GM12878 (cell line): ENCODE measurements around the gene HSF2BP. TPM values are rescaled to one million over a fixed set of nuclear protein-coding genes. Genes with fewer than 3 reads are reported as not detected.
"Not testable (repeated sequence)": the region's sequence is repeated elsewhere in the genome, so short reads cannot be mapped to it uniquely, and the experiment has no call there.

Source experiments
- ATAC-seq: fragments of 200-7000 bp; cut with Tn5 transposase; 3 replicates; pipeline ENCODE4 v1.9.1; 2020; ENCODE audit warnings: mild to moderate bottlenecking, moderate library complexity
- BruUV-seq: library from RNA; stranded (reverse); fragments of 400-500 nt; replicated peaks from 2 replicates; lab custom pipeline; 2021; lab: Mats Ljungman, UMichigan
- CTCF ChIA-PET: fragments of 300-600 bp; sonication (Branson Sonifier 250); formaldehyde crosslinking; extraction: SDS; loops from one replicate; lab custom pipeline; 2021; ENCODE audit warnings: inconsistent platforms; lab: Yijun Ruan, JAX
- POLR2A ChIA-PET: fragments of 350-600 bp; formaldehyde crosslinking; extraction: SDS; loops from one replicate; lab custom pipeline; 2021; ENCODE audit warnings: inconsistent platforms; lab: Charles Lee
- RAD21 ChIA-PET: fragments of 300-600 bp; sonication (Branson Sonifier 250); formaldehyde crosslinking; loops from one replicate; lab custom pipeline; 2023; ENCODE audit warnings: antibody characterized with exemption; ENCODE audit not compliant: unreplicated experiment; lab: Charles Lee
- SMC1A ChIA-PET: fragments of 300-600 bp; sonication (Branson Sonifier 250); formaldehyde crosslinking; loops from one replicate; lab custom pipeline; 2023; ENCODE audit not compliant: unreplicated experiment, uncharacterized antibody; lab: Charles Lee
- DNase-seq: peaks from one replicate; pipeline ENCODE4 v3.0.0-alpha.2; 2011; ENCODE audit warnings: low read depth, low spot score
- FAIRE-seq: peaks from 3 replicates; lab custom pipeline; 2011; peaks lifted over from hg19 to GRCh38; lab: Jason Lieb, UNC
- H2AFZ ChIP-seq: 2 replicates; pipeline ENCODE4 v1.6.0; 2011; ENCODE audit warnings: low read depth, low read length, control low read depth; ENCODE audit not compliant: control insufficient read depth
- H3K27ac ChIP-seq: 2 replicates; pipeline ENCODE4 v1.5.1; 2011; ENCODE audit warnings: control low read depth; ENCODE audit not compliant: control insufficient read depth, insufficient read depth
- H3K27me3 ChIP-seq, 2 experiments: replicated peaks in 1 of 2; 2 replicates each; pipeline versions ENCODE4 v1.6.0 to v1.6.1; 2011; ENCODE audit warnings: low read length in 1 of 2; ENCODE audit not compliant: control insufficient read depth in 2 of 2, insufficient read depth in 2 of 2
- H3K36me3 ChIP-seq, 2 experiments: 2 replicates each; pipeline ENCODE4 v1.5.1; 2011; ENCODE audit warnings: low read length in 1 of 2; ENCODE audit not compliant: control insufficient read depth in 2 of 2, insufficient read depth in 2 of 2
- H3K4me1 ChIP-seq: 2 replicates; pipeline ENCODE4 v1.6.1; 2011; ENCODE audit warnings: mild to moderate bottlenecking, low read length, moderate library complexity, mixed read lengths; ENCODE audit not compliant: control insufficient read depth, insufficient read depth
- H3K4me2 ChIP-seq: 2 replicates; pipeline ENCODE4 v1.6.0; 2011; ENCODE audit warnings: control low read depth; ENCODE audit not compliant: control insufficient read depth, insufficient read depth
- H3K4me3 ChIP-seq: fragments of 200-600 bp; sonication (generic); 2 replicates; pipeline ENCODE4 v1.5.1; 2016
- H3K79me2 ChIP-seq: 2 replicates; pipeline ENCODE4 v1.6.0; 2011; ENCODE audit warnings: low read length; ENCODE audit not compliant: control insufficient read depth, insufficient read depth
- H3K9ac ChIP-seq: 2 replicates; pipeline ENCODE4 v1.8.0; 2011; ENCODE audit warnings: low read length, control low read depth, mixed read lengths; ENCODE audit not compliant: control insufficient read depth, insufficient read depth
- H3K9me3 ChIP-seq: replicated peaks from 3 replicates; pipeline ENCODE4 v1.5.1; 2011; ENCODE audit warnings: mild to moderate bottlenecking, low read length; ENCODE audit not compliant: control insufficient read depth, insufficient read depth
- H4K20me1 ChIP-seq: 2 replicates; pipeline ENCODE4 v1.6.0; 2011; ENCODE audit not compliant: control insufficient read depth, insufficient read depth
- WGBS: methylation state at CpG from one replicate; pipeline ENCODE4 v1.1.6; 2016; ENCODE audit warnings: low lambda C conversion rate; ENCODE audit not compliant: insufficient replicate concordance, insufficient coverage; ENCODE audit errors: missing lambda C conversion rate; 5-methylcytosine and 5-hydroxymethylcytosine counted together
- in situ Hi-C: fragments of 300-500 bp; cut with MboI; formaldehyde crosslinking; loops from 9 replicates; pipeline ENCODE4 v1.14.3; 2018; ENCODE audit warnings: mixed read lengths
- intact Hi-C: fragments of 100-400 bp; cut with micrococcal nuclease; formaldehyde crosslinking; loops from one replicate; pipeline ENCODE4 v1.14.2; 2022; ENCODE audit not compliant: unreplicated experiment
- microRNA-seq: library from miRNA; unstranded; fragments of <30 nt; microRNA quantifications from one replicate; pipeline ENCODE4, GENCODE V29; 2018
- polyA plus RNA-seq, 11 experiments: library from polyadenylated mRNA; depleted of rRNA in 4 of 11; unstranded in 6 of 11; stranded (reverse) in 5 of 11; fragments of >200 nt; fragmentation: Nextera tagmentation in 4 of 11; fragmentation: Illumina TruSeq in 1 of 11; extraction: Ambion mirVana in 4 of 11; extraction: Trizol in 1 of 11; gene quantifications; 1 replicate in 1 of 11; 2 replicates in 10 of 11; pipeline versions ENCODE4 v1.2.1 to v1.2.3, GENCODE V29; 2011 to 2016; ENCODE audit warnings: inconsistent platforms in 2 of 11, missing spikeins in 2 of 11, low read depth in 1 of 11
- small RNA-seq: library from RNA; depleted of rRNA; stranded (forward); fragments of <200 nt; gene quantifications from one replicate; pipeline ENCODE3, GENCODE V24; 2014
- total RNA-seq, 4 experiments: library from RNA; depleted of rRNA in 3 of 4; stranded (reverse); fragments of >200 nt in 3 of 4; fragmentation: Illumina TruSeq in 1 of 4; extraction: Trizol in 1 of 4; gene quantifications; 2 replicates each; pipeline versions ENCODE4 v1.2.1 to v1.2.3, GENCODE V29; 2013 to 2021

The HSF2BP gene
- total and polyA plus RNA-seq, 10 of the 15 experiments (the other 5 are each of a cell fraction or from before 2014, with no cell fraction given) = 0.07 to 0.81 (median 0.35) TPM

GRCh38 chr21:43485016-43485415 lies 174.3 kb downstream of the HSF2BP start:
- RAD21 ChIA-PET, SMC1A ChIA-PET, in situ Hi-C loops, H2AFZ ChIP-seq, FAIRE-seq, POLR2A ChIA-PET, H3K36me3 ChIP-seq, H3K4me2 ChIP-seq, ATAC-seq, BruUV-seq, H3K4me3 ChIP-seq, H3K9ac ChIP-seq, H3K4me1 ChIP-seq, H4K20me1 ChIP-seq, intact Hi-C loops, H3K27me3 ChIP-seq, CTCF ChIA-PET, DNase-seq, H3K9me3 ChIP-seq, H3K27ac ChIP-seq, H3K79me2 ChIP-seq: not testable (repeated sequence)
- no CpG with 5 or more reads among the region's 25 CpGs for WGBS

GRCh38 chr21:43479197-43479596 lies 180.1 kb downstream of the HSF2BP start:
- FAIRE-seq, H3K4me1 ChIP-seq, H3K79me2 ChIP-seq, H4K20me1 ChIP-seq, BruUV-seq, POLR2A ChIA-PET, H3K4me3 ChIP-seq, H3K9ac ChIP-seq, in situ Hi-C loops, H3K4me2 ChIP-seq, intact Hi-C loops, CTCF ChIA-PET, RAD21 ChIA-PET, H3K27ac ChIP-seq, H3K36me3 ChIP-seq, H2AFZ ChIP-seq, ATAC-seq, H3K27me3 ChIP-seq, SMC1A ChIA-PET, H3K9me3 ChIP-seq, DNase-seq: not testable (repeated sequence)
- no CpG with 5 or more reads among the region's 13 CpGs for WGBS

Small RNA genes lying within 50 kb of the gene (microRNA-seq; reads per million reads assigned to microRNA genes)
- not detected for gene MIR6070

Small RNA genes lying within 50 kb of the gene (small RNA-seq; reads per million reads assigned to genes)
- gene MIR6070 = not detected

Other genes starting within 250 kb of the HSF2BP start
- 0.16 and 0.40 TPM in 2 replicates for gene SIK1, start 232.4 kb downstream of the HSF2BP start, total RNA-seq (2014; rRNA removed)
- gene SIK1, start 232.4 kb downstream of the HSF2BP start, total RNA-seq (2014; rRNA removed; fragmentation: Illumina TruSeq; extraction: Trizol) = 0.83 and 1.5 TPM in 2 replicates
- gene SIK1, start 232.4 kb downstream of the HSF2BP start, total RNA-seq (2021) = 7.0 and 7.3 TPM in 2 replicates
- 3.1 and 3.6 TPM in 2 replicates for gene SIK1, start 232.4 kb downstream of the HSF2BP start, polyA plus RNA-seq (2011; rRNA removed)
- gene SIK1, start 232.4 kb downstream of the HSF2BP start, polyA plus RNA-seq (2014; fragmentation: Illumina TruSeq; extraction: Trizol) = 5.5 and 8.3 TPM in 2 replicates
- under 1 TPM; 0.03 to 0.05 TPM for gene SIK1, start 232.4 kb downstream of the HSF2BP start, polyA plus RNA-seq (2014; fragmentation: Nextera tagmentation; extraction: Ambion mirVana)
- 0.96 and 2.8 TPM in 2 replicates for gene SIK1, start 232.4 kb downstream of the HSF2BP start, polyA plus RNA-seq (2014; rRNA removed)
- gene SIK1, start 232.4 kb downstream of the HSF2BP start, polyA plus RNA-seq (2016; fragmentation: Nextera tagmentation; extraction: Ambion mirVana) = not detected
- 38.1 and 41.9 TPM in 2 replicates for gene RRP1B, start 72 bp upstream of the HSF2BP start, total RNA-seq (2014; rRNA removed)
- 32.5 and 36.3 TPM in 2 replicates for gene RRP1B, start 72 bp upstream of the HSF2BP start, total RNA-seq (2014; rRNA removed; fragmentation: Illumina TruSeq; extraction: Trizol)
- gene RRP1B, start 72 bp upstream of the HSF2BP start, total RNA-seq (2021) = 52.8 and 57.4 TPM in 2 replicates
- 15.7 and 19.3 TPM in 2 replicates for gene RRP1B, start 72 bp upstream of the HSF2BP start, polyA plus RNA-seq (2011; rRNA removed)
- 35.7 and 39.9 TPM in 2 replicates for gene RRP1B, start 72 bp upstream of the HSF2BP start, polyA plus RNA-seq (2014; fragmentation: Illumina TruSeq; extraction: Trizol)
- gene RRP1B, start 72 bp upstream of the HSF2BP start, polyA plus RNA-seq (2014; fragmentation: Nextera tagmentation; extraction: Ambion mirVana) = 1 to 10 TPM; 8.1 to 9.7 TPM
- 33.7 and 35.0 TPM in 2 replicates for gene RRP1B, start 72 bp upstream of the HSF2BP start, polyA plus RNA-seq (2014; rRNA removed)
- gene RRP1B, start 72 bp upstream of the HSF2BP start, polyA plus RNA-seq (2016; fragmentation: Nextera tagmentation; extraction: Ambion mirVana) = 10 to 100 TPM; 45.0 to 47.0 TPM
- gene PDXK, start 59.6 kb upstream of the HSF2BP start, total RNA-seq (2014; rRNA removed) = 45.0 and 59.7 TPM in 2 replicates
- gene PDXK, start 59.6 kb upstream of the HSF2BP start, total RNA-seq (2014; rRNA removed; fragmentation: Illumina TruSeq; extraction: Trizol) = 41.3 and 45.8 TPM in 2 replicates
- 107 and 111 TPM in 2 replicates for gene PDXK, start 59.6 kb upstream of the HSF2BP start, total RNA-seq (2021)
- gene PDXK, start 59.6 kb upstream of the HSF2BP start, polyA plus RNA-seq (2011; rRNA removed) = 103 and 141 TPM in 2 replicates
- 24.3 and 53.1 TPM in 2 replicates for gene PDXK, start 59.6 kb upstream of the HSF2BP start, polyA plus RNA-seq (2014; fragmentation: Illumina TruSeq; extraction: Trizol)
- 10 to 100 TPM in 1 of 2 experiments, 1 to 10 TPM in 1; 3.7 to 11.4 TPM for gene PDXK, start 59.6 kb upstream of the HSF2BP start, polyA plus RNA-seq (2014; fragmentation: Nextera tagmentation; extraction: Ambion mirVana)
- 66.9 and 83.4 TPM in 2 replicates for gene PDXK, start 59.6 kb upstream of the HSF2BP start, polyA plus RNA-seq (2014; rRNA removed)
- 10 to 100 TPM; 82.1 to 96.8 TPM for gene PDXK, start 59.6 kb upstream of the HSF2BP start, polyA plus RNA-seq (2016; fragmentation: Nextera tagmentation; extraction: Ambion mirVana)
- 18.6 and 25.9 TPM in 2 replicates for gene CSTB, start 116.8 kb upstream of the HSF2BP start, total RNA-seq (2014; rRNA removed)
- gene CSTB, start 116.8 kb upstream of the HSF2BP start, total RNA-seq (2014; rRNA removed; fragmentation: Illumina TruSeq; extraction: Trizol) = 20.4 and 20.6 TPM in 2 replicates
- 38.3 and 39.5 TPM in 2 replicates for gene CSTB, start 116.8 kb upstream of the HSF2BP start, total RNA-seq (2021)
- gene CSTB, start 116.8 kb upstream of the HSF2BP start, polyA plus RNA-seq (2011; rRNA removed) = 43.3 and 45.6 TPM in 2 replicates
- 30.1 and 53.5 TPM in 2 replicates for gene CSTB, start 116.8 kb upstream of the HSF2BP start, polyA plus RNA-seq (2014; fragmentation: Illumina TruSeq; extraction: Trizol)
- 10 to 100 TPM; 12.5 to 20.2 TPM for gene CSTB, start 116.8 kb upstream of the HSF2BP start, polyA plus RNA-seq (2014; fragmentation: Nextera tagmentation; extraction: Ambion mirVana)
- 51.8 and 68.2 TPM in 2 replicates for gene CSTB, start 116.8 kb upstream of the HSF2BP start, polyA plus RNA-seq (2014; rRNA removed)
- gene CSTB, start 116.8 kb upstream of the HSF2BP start, polyA plus RNA-seq (2016; fragmentation: Nextera tagmentation; extraction: Ambion mirVana) = 10 to 100 TPM; 82.3 to 82.7 TPM
- gene RRP1, start 130.1 kb upstream of the HSF2BP start, total RNA-seq (2014; rRNA removed) = 32.5 and 40.9 TPM in 2 replicates
- gene RRP1, start 130.1 kb upstream of the HSF2BP start, total RNA-seq (2014; rRNA removed; fragmentation: Illumina TruSeq; extraction: Trizol) = 22.3 and 23.8 TPM in 2 replicates
- gene RRP1, start 130.1 kb upstream of the HSF2BP start, total RNA-seq (2021) = 58.7 and 65.3 TPM in 2 replicates
- 21.8 and 26.0 TPM in 2 replicates for gene RRP1, start 130.1 kb upstream of the HSF2BP start, polyA plus RNA-seq (2011; rRNA removed)
- 27.4 and 48.9 TPM in 2 replicates for gene RRP1, start 130.1 kb upstream of the HSF2BP start, polyA plus RNA-seq (2014; fragmentation: Illumina TruSeq; extraction: Trizol)
- 1 to 10 TPM in 1 of 2 experiments, under 1 TPM in 1; 0.34 to 4.3 TPM for gene RRP1, start 130.1 kb upstream of the HSF2BP start, polyA plus RNA-seq (2014; fragmentation: Nextera tagmentation; extraction: Ambion mirVana)
- 29.3 and 33.8 TPM in 2 replicates for gene RRP1, start 130.1 kb upstream of the HSF2BP start, polyA plus RNA-seq (2014; rRNA removed)
- gene RRP1, start 130.1 kb upstream of the HSF2BP start, polyA plus RNA-seq (2016; fragmentation: Nextera tagmentation; extraction: Ambion mirVana) = 10 to 100 TPM; 56.1 to 70.8 TPM
- gene AGPAT3, start 205.7 kb upstream of the HSF2BP start, total RNA-seq (2014; rRNA removed) = 46.9 and 47.8 TPM in 2 replicates
- gene AGPAT3, start 205.7 kb upstream of the HSF2BP start, total RNA-seq (2014; rRNA removed; fragmentation: Illumina TruSeq; extraction: Trizol) = 26.1 and 28.2 TPM in 2 replicates
- 89.5 and 110 TPM in 2 replicates for gene AGPAT3, start 205.7 kb upstream of the HSF2BP start, total RNA-seq (2021)
- gene AGPAT3, start 205.7 kb upstream of the HSF2BP start, polyA plus RNA-seq (2011; rRNA removed) = 27.6 and 47.8 TPM in 2 replicates
- gene AGPAT3, start 205.7 kb upstream of the HSF2BP start, polyA plus RNA-seq (2014; fragmentation: Illumina TruSeq; extraction: Trizol) = 19.0 and 28.7 TPM in 2 replicates
- gene AGPAT3, start 205.7 kb upstream of the HSF2BP start, polyA plus RNA-seq (2014; fragmentation: Nextera tagmentation; extraction: Ambion mirVana) = 1 to 10 TPM; 1.2 to 3.7 TPM
- 50.0 and 53.6 TPM in 2 replicates for gene AGPAT3, start 205.7 kb upstream of the HSF2BP start, polyA plus RNA-seq (2014; rRNA removed)
- gene AGPAT3, start 205.7 kb upstream of the HSF2BP start, polyA plus RNA-seq (2016; fragmentation: Nextera tagmentation; extraction: Ambion mirVana) = 10 to 100 TPM; 17.5 to 33.0 TPM